Hepatocyte (in vitro differentiated cells): ENCODE data around the gene DUSP16. TPM values are rescaled to one million over a fixed set of nuclear protein-coding genes. Genes with fewer than 3 reads are reported as not detected.

ENCODE experiments used
- DNase-seq: peaks from one replicate; pipeline ENCODE4 v3.0.0-alpha.2; 2016; ENCODE audit warnings: low spot score
- H2AFZ ChIP-seq: fragments of 200-600 bp; sonication (generic); 2 replicates; pipeline ENCODE4 v1.6.0; 2016; ENCODE audit warnings: antibody characterized with exemption, mild to moderate bottlenecking
- H3K27ac ChIP-seq: fragments of 200-600 bp; sonication (generic); 2 replicates; pipeline ENCODE4 v1.5.1; 2016; ENCODE audit warnings: mild to moderate bottlenecking
- H3K27me3 ChIP-seq: fragments of 200-600 bp; sonication (generic); 2 replicates; pipeline ENCODE4 v1.6.1; 2016
- H3K36me3 ChIP-seq: fragments of 200-600 bp; sonication (generic); replicated peaks from 2 replicates; pipeline ENCODE4 v1.5.1; 2016; ENCODE audit warnings: low read depth; ENCODE audit not compliant: insufficient read depth
- H3K4me1 ChIP-seq: fragments of 200-600 bp; sonication (generic); 2 replicates; pipeline ENCODE4 v1.5.1; 2016; ENCODE audit warnings: mild to moderate bottlenecking, moderate library complexity; ENCODE audit not compliant: insufficient read depth
- H3K4me2 ChIP-seq: fragments of 200-600 bp; sonication (generic); 2 replicates; pipeline ENCODE4 v1.6.0; 2016
- H3K4me3 ChIP-seq: fragments of 200-600 bp; sonication (generic); 2 replicates; pipeline ENCODE4 v1.5.1; 2016; ENCODE audit warnings: mild to moderate bottlenecking
- H3K79me2 ChIP-seq: fragments of 200-600 bp; sonication (generic); 2 replicates; pipeline ENCODE4 v1.6.0; 2017; ENCODE audit warnings: mild to moderate bottlenecking
- H3K9me2 ChIP-seq: fragments of 200-600 bp; sonication (generic); replicated peaks from 2 replicates; pipeline ENCODE4 v1.6.0; 2017; ENCODE audit warnings: mild to moderate bottlenecking; ENCODE audit not compliant: insufficient read depth
- H3K9me3 ChIP-seq: fragments of 200-600 bp; sonication (generic); 2 replicates; pipeline ENCODE4 v1.5.1; 2016; ENCODE audit warnings: low read depth, mild to moderate bottlenecking
- H4K20me1 ChIP-seq: fragments of 200-600 bp; sonication (generic); 2 replicates; pipeline ENCODE4 v1.6.0; 2016; ENCODE audit warnings: mild to moderate bottlenecking; ENCODE audit not compliant: insufficient read depth, poor library complexity, severe bottlenecking
- CTCF ChIP-seq: fragments of 200-600 bp; sonication (generic); IDR thresholded peaks from 2 replicates; pipeline ENCODE4 v1.5.1; 2016; ENCODE audit warnings: antibody characterized with exemption, mild to moderate bottlenecking; ENCODE audit not compliant: poor library complexity
- EZH2 ChIP-seq: fragments of 200-600 bp; sonication (generic); IDR thresholded peaks from 2 replicates; pipeline ENCODE4 v1.6.1; 2016; ENCODE audit warnings: antibody characterized with exemption, mild to moderate bottlenecking, borderline replicate concordance
- EZH2phosphoT487 ChIP-seq: fragments of 200-600 bp; sonication (generic); IDR thresholded peaks from one replicate; pipeline ENCODE4 v1.6.1; 2018; ENCODE audit warnings: antibody characterized with exemption, mild to moderate bottlenecking, low read depth, moderate library complexity; ENCODE audit not compliant: unreplicated experiment, severe bottlenecking
- WGBS: methylation state at CpG from one replicate; pipeline ENCODE4 v1.1.6; 2016; ENCODE audit warnings: low lambda C conversion rate; ENCODE audit errors: missing lambda C conversion rate; 5-methylcytosine and 5-hydroxymethylcytosine counted together
- polyA plus RNA-seq: library from polyadenylated mRNA; unstranded; fragments of >200 nt; fragmentation: Nextera tagmentation; extraction: Ambion mirVana; gene quantifications from 2 replicates; pipeline ENCODE4 v1.2.1, GENCODE V29; 2016
- total RNA-seq: library from RNA; depleted of rRNA; stranded (reverse); fragments of >200 nt; gene quantifications from 2 replicates; pipeline ENCODE4 v1.2.3, GENCODE V29; 2014

The DUSP16 gene
- total and polyA plus RNA-seq, 2 experiments from 2014 or later, result 13.4 to 74.1 TPM

DNA sequence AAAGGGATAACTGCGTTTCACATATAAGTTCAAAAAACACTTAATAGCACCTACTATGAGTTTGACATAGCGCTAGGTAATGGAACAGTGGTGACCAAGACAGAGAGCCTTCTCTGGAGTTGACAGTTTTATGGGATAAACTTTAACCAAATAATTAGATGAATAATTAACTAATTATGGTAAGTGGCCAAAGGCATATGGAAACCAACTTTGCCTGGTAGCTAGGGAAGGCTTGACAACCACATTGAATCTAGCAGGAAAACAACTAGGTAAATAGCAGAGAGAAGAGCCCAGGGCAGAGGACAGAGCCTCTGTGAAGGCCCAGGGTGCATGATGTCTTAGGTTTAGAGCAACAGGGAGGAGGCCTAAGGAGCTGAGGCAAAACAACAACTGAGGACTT, 52.1 kb downstream of the DUSP16 start:
- no peak overlapping the region for H2AFZ ChIP-seq
- 97% methylated on average over 2 of the region's 2 CpGs for WGBS
- no peaks in the 10 kb centered on the region for H4K20me1 ChIP-seq
- H3K4me3 ChIP-seq, result no peak overlapping the region
- H3K9me2 ChIP-seq, result no peaks in the 10 kb centered on the region
- no peaks in the 10 kb centered on the region for H3K27me3 ChIP-seq
- no peak for TF ChIP-seq EZH2phosphoT487
- no peak for TF ChIP-seq CTCF
- no peak for TF ChIP-seq EZH2
- H3K79me2 ChIP-seq, result peaks cover 93% of the 10 kb centered on the region
- no peak for DNase-seq
- no peak overlapping the region for H3K27ac ChIP-seq
- peaks cover 20% of the 10 kb centered on the region for H3K4me1 ChIP-seq
- H3K36me3 ChIP-seq, result no peaks in the 10 kb centered on the region
- H3K4me2 ChIP-seq, result no peak overlapping the region
- H3K9me3 ChIP-seq, result no peaks in the 10 kb centered on the region

- DNase-seq, result no peak
- Histone ChIP-seq H3K4me1 (peaks cover 24% of the 10 kb centered on the region), H3K9me3 (no peaks in the 10 kb centered on the region), H3K9me2 (no peaks in the 10 kb centered on the region), H3K4me3 (no peak overlapping the region), H3K27me3 (no peaks in the 10 kb centered on the region), H2AFZ (no peak overlapping the region), H3K27ac (no peak overlapping the region), H3K4me2 (no peak overlapping the region), H3K36me3 (no peaks in the 10 kb centered on the region), H3K79me2 (peaks cover 93% of the 10 kb centered on the region), H4K20me1 (no peaks in the 10 kb centered on the region)
- 91% methylated on average over 2 of the region's 2 CpGs for WGBS
- no peak for TF ChIP-seq CTCF
- TF ChIP-seq EZH2phosphoT487, result no peak
Observed at GRCh38 chr12:12510141-12510540, 52.5 kb downstream of the DUSP16 start.

DNA sequence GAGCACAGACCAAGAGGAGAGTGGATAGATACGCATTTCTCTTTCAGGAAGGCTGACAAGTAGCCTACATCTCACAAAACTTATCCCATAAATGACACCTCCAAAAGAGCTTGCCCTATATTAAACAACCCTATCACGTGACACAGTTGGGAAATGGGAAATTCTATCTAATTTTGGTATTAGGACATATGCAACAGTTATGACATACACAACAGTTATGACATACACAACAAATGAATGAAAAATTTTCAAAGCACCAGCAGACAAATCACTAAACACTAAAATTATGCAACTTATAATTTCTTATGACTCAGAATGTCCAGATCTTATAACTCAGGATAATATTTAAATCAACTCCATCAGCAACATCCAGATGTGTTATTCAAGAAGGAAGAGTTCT, 54.1 kb downstream of the DUSP16 start:
- peaks cover 93% of the 10 kb centered on the region for H3K79me2 ChIP-seq

More for the DNA sequence above, 54.1 kb downstream of the DUSP16 start:
- H3K9me3 ChIP-seq, result no peaks in the 10 kb centered on the region
- no peak overlapping the region for H2AFZ ChIP-seq
- no peak overlapping the region for H3K4me2 ChIP-seq
- no peaks in the 10 kb centered on the region for H3K9me2 ChIP-seq
- WGBS, result 98% methylated on average over 2 of the region's 2 CpGs
- H3K36me3 ChIP-seq, result no peaks in the 10 kb centered on the region
- peak overlapping the region; percentile 10 for H3K27ac ChIP-seq
- no peaks in the 10 kb centered on the region for H3K27me3 ChIP-seq
- H3K4me3 ChIP-seq, result no peak overlapping the region
- H4K20me1 ChIP-seq, result no peaks in the 10 kb centered on the region
- DNase-seq, result no peak
- TF ChIP-seq EZH2phosphoT487 (no peak), CTCF (no peak), EZH2 (no peak)
- H3K4me1 ChIP-seq, result peaks cover 33% of the 10 kb centered on the region
